ENCODE data around the gene ARL5C.
"Not testable (repeated sequence)": the region's sequence is repeated elsewhere in the genome, so short reads cannot be mapped to it uniquely, and the experiment has no call there.

ARL5C gene

GRCh38 chr17:39139161-39139511 lies 26.8 kb downstream of the ARL5C start:
- DNase-seq = no peak

DNA sequence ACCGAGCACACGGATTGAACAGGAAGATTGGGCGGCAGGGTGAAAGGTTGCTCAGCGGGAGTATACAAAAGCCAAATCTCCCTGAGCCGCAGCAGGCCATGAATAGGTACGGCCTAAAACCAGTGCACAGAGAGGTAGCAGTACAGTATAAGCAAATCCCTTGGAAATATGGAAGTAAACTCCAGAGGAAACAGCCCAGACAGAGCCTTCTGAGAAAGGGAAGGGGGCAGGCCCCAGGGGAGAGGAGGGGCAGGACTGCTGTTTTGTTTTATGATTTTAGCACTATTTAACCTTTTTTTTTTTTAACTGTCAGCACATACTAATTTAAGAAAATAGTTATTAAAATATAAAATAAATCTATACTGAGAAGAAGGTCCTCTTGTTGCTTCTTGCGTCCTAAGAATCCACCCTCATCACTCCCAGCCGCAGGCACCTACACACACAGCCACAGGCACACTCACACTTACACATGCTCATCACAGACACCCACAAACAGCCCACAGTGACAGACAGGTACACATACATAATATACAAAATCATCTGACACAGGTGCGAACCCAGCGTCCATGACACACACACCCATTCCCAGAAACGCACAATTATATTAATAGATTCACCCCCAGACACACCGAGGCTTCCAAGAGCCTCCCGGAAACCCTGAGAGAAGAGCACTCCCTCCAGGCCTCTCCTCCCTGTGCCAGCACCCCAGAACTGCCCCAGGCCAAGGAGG lies 27.4 kb downstream of the ARL5C start:
- DNase-seq = no peak

- no peak for DNase-seq
Measured at GRCh38 chr17:39134878-39135277, 31.1 kb downstream of the ARL5C start.

GRCh38 chr17:39132192-39132610 lies 33.8 kb downstream of the ARL5C start:
- no peak for DNase-seq

DNA sequence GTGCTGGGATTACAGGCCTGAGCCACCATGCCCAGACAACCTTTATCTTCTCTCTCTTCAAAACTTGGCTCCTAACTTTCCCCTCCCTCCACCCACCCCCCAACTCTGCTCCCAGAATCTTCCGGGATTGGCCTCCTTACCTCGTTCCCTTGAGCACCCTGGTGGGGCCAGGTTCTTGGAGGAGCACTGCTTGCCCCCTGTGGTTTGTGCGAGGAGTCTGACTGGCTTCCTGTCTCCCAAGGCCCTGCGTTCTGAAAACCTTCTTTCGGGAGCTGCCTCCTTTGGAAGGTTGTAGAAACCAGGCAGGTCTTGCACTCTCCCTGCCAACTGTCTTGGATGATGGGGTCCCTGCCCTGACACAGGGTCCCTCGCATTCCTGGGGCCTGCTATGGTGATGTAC lies 34.3 kb downstream of the ARL5C start:
- no peak for DNase-seq

- DNase-seq = no peak
Measured at GRCh38 chr17:39130205-39130604, 35.8 kb downstream of the ARL5C start.

DNA sequence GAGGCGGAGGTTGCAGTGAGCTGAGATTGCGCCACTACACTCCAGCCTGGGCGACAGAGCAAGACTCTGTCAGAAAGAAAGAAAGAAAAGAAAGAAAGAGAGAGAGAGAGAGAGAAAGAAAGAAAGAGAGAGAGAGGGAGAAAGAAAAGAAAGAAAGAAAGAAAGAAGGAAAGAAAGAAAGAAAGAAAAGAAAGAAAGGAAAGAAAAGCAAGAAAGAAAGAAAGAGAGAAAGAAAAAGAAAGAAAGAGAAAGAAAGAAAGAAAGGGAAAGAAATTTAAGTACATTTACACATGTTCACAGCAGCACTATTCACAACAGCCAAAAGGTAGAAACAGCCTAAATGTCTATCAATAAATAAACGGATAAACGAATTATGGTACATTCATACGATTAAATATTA lies 36.4 kb downstream of the ARL5C start:
- DNase-seq = not testable (repeated sequence)

DNA sequence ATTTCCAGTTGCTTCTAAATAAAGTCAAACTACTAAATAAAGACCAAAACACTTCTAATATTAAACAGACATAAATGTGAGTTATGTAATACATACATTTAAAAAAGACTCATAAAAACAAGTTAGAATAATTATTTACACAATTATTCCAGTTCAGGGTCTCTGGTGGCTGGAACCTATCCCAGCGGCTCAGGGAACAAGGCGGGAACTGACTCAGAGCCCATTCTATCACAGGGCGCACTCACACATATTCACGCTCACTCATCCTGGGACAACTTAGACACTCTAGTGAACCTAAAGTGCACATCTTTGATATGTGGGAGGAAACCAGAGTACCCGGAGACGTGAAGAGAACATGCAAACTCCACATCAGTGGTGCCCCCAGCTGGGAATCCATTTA lies 39.5 kb downstream of the ARL5C start:
- DNase-seq = no peak

DNA sequence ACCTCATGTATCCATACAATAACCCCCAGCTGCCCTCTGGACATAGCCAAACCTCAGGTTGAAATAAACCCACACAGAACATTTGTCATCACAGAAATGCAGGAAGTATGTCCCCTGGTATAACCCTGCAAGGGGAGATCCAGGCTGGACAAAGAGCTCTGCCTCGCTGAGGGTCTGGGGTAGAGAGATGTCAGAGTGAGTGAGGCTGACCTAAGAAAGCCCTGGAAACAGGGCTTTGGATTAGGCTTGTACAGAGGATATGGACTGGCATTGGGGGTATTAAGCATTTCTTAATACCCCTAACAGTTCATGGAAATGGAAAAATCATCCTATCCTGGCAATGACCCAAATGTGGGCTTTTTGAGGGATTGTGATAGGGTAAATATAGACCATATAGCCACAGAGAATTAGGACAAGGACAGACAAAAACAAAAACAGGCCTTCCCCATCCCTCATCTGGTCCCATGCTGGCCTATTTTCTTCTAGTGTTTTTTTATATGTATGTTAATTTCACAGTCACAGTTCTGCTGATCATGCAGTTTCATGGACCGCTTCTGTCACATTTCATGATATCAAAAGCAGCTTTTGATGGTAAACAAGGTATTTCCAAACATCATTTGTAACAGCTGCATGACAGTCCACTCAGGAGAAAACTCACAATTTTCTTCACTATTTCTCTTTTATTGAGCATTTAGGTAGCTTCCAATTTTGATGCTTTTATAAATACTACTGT lies 40.7 kb downstream of the ARL5C start:
- no peak for DNase-seq

DNA sequence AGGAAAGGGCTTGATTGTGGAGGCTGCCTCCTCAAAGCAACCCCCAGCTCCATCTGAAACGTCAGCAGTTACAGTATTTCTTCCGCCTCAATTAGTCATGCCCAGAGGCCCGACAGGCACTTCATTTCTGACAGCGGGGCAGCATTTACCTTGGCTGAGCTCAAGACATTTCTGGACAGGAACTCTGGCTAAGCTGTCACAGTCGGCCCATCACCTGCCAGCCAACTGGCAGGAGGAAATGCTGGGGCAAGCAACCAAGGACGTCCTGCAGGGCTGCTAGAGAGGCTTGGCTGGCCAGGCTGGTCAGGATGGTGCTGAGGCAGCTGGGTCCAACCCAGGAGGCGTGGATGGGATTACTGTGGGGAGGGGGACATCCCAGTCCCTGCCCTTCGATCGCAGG lies 42.3 kb downstream of the ARL5C start:
- DNase-seq = no peak

DNA sequence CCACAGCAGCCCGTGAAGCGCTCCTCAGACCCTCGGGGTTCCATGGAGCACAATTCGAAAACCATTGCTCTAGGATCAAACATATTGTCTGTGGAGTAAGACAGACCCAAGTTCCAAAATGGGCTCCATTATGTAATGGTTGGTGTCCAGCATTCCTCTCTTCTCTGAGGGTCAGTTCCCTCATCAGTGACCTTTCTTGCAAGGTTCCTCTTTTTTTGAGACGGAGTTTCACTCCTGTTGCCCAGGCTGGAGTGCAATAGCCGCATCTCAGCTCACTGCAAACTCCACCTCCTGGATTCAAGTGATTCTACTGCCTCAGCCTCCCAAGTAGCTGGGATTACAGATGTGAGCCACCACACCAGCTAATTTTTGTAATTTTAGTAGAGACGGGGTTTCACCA lies 43.0 kb downstream of the ARL5C start:
- no peak for DNase-seq

- not testable (repeated sequence) for DNase-seq
Measured at GRCh38 chr17:39121919-39122318, 44.0 kb downstream of the ARL5C start.

- no peak for DNase-seq
Measured at GRCh38 chr17:39118674-39119419, 47.1 kb downstream of the ARL5C start.

DNA sequence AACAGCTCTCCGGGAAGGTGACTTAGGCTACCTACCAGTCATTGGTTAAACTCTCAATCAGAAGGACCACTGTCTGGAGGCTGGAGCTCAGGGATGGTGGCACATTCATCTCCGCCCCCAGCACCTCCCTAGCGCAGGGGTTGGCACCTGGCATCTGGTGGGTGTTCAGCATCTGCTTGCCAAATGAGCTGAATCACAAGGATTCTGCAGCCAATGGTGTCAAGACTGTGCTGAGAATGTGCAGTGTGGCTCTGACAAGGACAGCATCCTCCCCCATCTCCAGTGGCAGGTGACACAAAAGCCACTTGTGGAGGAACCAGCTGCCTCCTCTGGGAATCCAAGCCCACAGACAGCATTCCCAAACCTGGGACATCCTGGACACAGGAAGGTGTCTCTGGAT lies 49.7 kb downstream of the ARL5C start:
- DNase-seq = no peak

GRCh38 chr17:39115135-39115534 lies 50.8 kb downstream of the ARL5C start:
- no peak for DNase-seq

- no peak for DNase-seq
Measured at GRCh38 chr17:39114723-39115122, 51.2 kb downstream of the ARL5C start.

- no peak for DNase-seq
Measured at GRCh38 chr17:39113871-39114270, 52.1 kb downstream of the ARL5C start.

DNA sequence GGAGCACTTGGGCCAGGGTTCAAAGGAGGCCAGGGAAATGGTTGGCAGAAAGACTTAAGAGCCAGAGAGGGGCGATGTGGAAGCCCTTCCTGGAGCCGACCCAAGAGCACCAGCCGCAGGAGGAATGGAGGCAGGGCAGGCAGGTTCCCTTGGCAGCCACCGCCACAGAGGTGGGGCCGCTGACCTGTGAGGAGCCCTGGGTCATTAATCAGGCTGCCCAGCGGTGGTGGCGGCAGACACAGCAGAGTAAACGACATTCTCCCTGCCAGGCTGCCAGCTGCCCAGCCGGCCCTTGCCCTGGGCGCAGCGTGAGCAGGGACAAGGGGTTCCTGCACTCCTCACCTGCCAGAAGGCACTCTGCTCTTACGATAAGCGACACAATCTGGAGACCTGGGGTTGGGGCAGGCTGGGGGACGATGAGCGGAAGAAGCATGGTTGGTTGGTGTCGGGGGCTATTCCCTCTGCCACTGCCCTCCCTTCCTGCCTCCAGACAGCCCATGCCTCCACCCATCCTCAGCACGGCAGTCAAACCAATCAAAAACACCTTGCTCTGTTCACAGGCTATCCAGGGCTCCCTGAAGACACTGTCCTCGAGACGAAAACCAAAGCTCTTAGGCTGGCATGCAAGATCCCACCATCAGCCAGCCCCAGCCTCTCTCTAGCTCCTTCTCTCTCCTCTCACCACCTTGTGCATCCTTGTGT lies 55.4 kb downstream of the ARL5C start:
- no peak for DNase-seq

GRCh38 chr17:39108461-39109375 lies 57.2 kb downstream of the ARL5C start:
- DNase-seq = no peak

DNA sequence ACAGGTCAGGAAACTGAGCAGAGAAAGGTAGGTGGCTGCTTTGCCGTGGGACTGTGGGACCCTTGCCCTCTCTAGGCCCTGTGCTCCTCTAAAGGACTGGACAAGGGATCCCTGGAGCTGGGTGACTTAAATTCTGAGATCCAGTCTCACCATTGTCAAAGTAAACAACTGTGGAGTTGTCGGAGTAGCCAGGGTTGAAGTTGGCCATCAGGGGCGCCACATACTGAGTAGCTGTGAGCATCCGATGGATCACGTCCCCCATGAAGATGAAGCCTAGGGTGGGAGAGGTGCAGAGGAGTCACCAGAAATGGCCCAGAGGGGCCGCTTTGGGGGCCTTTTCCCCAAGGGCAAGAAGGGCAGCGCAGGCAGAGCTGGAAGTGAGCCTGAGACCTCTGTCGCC lies 58.0 kb downstream of the ARL5C start:
- DNase-seq = no peak

GRCh38 chr17:39107155-39107554 lies 58.8 kb downstream of the ARL5C start:
- no peak for DNase-seq

All from stimulated activated naive CD4-positive, alpha-beta T cell (primary cell).